GM18867 (cell line): ENCODE results near the gene CADM1.

Source experiments
- ATAC-seq: cut with Tn5 transposase; IDR thresholded peaks from one replicate; pipeline ENCODE4 v1.9.1; 2021; ENCODE audit warnings: mild to moderate bottlenecking, moderate library complexity; ENCODE audit not compliant: unreplicated experiment

CADM1 gene

DNA sequence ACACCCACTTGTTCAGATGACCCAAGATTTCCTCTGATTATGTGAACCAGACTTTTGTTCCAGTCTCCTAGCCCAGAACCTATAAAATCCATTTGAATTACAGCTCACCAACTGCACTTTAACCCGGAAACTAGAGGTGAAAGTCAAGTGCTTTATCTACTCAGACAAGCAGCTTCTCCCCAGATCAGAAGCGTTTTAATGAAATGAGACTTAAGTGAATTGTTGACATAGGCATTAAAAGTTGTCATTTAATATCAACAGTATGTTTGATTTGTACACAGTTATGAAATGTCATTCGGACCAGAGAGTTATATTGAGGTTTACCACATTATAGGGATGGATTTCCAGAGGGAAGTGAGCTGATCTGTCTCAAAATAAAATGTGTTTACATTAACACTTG lies 52.0 kb downstream of the CADM1 start:
- no peak for ATAC-seq

DNA sequence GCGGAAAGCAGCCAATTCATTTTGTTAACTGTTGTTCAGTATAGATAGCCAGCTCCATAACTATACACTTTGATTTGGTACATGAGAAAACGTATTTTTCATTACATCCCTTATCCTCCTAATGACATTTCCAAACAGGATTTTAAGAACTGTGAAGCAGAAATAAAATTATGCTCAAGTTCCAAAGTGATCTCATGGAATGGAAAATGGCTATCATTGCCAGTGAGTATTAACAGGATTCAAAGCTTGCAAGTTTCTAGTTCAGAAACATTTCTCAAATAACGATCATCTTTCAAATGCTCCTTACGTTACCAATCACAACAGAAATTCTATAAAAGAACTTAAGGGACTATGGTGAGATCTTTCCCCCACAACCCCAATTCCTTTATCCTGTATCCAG lies 53.7 kb downstream of the CADM1 start:
- ATAC-seq, result no peak

DNA sequence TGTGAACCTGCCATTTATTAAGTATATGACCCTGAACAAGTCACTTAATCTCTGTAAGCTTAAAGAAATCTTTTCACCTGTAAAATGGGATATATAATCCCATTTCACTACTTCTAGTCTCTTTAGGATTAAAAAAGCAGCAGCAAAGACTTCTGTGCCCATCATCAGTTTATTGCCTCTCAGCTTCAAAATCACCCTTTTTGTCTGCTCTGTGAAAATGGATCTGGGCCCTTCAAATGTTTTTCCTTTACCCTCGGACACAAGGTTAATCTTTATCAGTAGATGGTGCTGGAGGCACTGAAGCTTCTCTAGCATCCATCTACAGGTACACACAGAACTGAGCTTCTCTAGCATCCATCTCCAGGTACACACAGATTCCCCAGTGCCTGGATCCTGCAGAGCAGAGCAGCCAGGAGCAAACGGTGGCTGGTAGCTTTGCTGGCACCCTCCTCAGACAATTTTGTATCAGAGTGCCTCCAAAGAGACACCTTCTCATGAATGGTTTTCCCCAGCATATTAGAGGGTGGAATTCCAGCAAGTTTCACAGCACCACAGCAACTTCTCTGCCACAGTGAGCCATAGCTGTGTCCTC lies 56.8 kb downstream of the CADM1 start:
- no peak for ATAC-seq

DNA sequence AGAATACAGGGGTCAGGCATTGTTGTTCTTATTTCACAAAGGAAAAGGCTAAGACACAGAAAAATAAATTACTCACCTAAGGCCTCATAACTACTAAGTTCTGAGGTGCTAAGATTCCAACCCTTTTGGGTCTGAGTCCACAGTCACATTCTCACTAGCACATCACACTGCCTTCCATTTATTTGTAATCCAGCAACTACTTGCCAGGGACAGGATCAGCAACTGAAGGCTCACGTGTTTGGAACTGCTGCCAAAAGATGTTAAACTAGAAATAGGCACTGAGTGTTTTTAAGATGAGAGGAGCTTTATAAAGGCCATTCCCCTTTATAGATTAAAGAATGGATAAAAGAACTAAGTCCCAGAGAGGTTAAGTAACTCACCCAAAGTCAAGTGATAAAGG lies 58.0 kb downstream of the CADM1 start:
- ATAC-seq, result no peak

DNA sequence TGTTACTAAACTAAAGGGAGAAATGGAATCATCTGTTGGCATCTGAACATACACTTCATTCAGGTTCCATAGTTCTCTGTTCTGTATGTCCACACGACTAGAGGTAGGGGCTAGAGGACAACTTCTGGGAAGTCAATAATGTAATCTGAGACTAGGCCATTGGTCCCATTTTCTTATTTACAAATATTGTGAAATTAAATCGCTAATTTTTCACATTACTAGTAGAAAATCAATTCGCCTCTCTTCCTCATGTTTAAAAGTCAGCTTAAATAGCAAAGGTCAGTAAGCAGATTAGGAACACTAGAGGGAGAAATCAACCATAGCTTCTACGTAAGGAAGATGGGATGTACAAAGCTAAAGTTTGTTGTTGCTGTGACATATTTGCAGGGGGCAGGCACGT lies 59.7 kb downstream of the CADM1 start:
- ATAC-seq, result no peak

DNA sequence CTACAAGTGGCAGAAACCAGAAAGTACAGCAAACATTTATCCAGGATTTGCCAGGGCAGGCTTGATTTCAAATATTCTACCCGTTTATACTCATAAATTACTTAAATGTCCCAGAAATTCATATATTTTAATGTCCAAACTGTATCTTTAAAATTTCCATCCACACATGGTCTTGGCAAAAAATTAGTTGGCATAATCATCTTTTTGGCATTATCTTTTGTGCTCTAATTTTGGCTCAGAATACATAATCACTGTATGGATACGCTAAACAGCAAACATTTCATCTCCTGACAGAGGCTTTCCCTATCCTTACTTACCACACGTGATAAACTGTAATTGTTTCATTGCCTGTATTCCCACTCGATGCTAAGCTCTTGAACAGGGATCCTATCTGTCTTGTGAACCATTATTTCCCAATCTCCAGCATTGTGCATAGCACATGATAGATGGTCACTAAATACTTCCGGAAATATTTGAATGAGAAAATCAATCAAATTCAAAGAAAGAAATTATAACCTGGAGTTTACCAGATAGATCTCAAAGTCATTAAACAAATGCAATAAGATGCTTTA lies 64.2 kb downstream of the CADM1 start:
- no peak for ATAC-seq

DNA sequence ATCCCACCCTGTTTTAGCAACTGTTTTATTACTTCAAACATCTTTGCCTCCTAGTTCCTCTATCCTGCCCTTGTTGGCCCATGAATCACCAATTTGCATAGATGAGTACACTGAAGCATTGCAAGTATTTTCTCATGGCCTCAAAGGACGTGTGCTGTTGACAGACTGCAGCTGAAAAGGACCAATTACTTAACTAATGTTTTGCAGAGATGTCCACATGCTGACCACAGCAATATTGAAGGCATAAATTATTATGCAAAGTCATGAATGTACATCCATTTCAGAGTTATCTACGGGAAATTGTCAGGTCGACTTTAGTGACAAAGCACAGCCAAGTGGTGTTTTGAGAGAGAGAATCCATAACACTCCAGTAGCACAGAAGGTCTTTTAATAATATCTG lies 64.8 kb downstream of the CADM1 start:
- ATAC-seq, result no peak

DNA sequence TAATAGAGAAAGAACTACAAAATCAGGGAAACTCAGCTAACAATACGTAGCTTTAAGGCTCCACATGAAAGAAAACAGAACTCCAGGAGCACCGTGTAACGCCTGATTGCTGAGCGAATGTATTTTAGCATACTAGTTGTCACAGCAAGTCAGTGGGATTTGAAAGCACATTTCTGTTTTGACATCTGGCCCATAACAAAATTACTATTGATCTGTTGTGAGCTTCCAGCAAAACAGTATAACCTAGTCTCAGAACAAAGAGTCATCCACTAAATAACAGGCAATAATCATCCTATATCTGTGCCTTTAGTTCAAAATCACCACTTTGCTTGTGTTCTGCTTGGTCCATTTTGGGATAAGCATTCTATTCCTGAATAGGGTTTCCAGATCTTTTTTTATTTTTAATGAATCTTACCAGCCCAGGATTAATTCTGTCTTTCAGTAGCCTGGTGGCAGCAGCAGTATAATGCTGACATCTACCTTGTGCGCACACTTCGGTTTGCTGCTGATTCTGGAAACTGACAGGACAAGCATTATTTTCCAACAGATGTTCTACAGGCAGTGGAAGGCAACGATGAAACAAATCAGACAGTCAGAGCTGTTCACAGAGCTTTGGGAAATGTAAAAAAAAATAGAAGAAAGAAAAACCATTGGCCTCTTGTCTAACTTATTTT lies 66.2 kb downstream of the CADM1 start:
- ATAC-seq, result no peak

DNA sequence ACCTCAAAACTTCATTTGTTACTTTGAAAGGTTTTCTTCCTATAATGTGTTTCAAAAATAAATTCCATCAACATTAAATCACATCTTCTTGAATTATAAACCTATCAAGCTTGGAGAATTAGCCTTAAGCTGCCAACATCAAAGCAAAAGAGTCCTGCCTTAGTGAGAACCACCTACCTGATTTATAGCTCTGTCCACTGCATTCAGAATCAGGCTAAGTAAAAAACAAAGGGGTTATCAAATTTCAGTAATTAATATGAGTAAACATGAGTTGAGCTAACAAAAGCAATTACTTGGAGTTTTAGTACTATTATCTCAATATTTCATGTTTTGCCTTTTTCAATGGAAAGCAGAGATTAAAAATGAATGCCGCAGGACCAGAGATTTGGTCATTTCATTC lies 73.9 kb downstream of the CADM1 start:
- ATAC-seq, result no peak

DNA sequence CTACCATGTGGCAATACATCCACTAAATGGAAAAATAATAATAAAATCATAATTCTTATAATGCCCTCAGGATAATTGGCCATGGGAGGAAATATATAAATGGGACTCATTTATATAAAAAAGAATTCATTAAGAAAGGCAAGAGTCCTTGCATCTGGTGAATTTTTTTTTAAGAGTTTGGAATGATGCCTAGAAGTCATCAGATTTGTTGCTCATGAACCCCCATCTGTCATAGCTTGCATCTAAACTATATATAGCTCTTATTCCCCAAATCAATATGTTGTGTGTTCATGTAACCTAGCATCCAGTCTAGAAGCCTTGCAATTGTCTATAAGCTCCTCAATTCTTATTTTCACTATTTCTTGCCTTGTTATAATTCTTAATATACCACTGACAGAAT lies 75.9 kb downstream of the CADM1 start:
- no peak for ATAC-seq

DNA sequence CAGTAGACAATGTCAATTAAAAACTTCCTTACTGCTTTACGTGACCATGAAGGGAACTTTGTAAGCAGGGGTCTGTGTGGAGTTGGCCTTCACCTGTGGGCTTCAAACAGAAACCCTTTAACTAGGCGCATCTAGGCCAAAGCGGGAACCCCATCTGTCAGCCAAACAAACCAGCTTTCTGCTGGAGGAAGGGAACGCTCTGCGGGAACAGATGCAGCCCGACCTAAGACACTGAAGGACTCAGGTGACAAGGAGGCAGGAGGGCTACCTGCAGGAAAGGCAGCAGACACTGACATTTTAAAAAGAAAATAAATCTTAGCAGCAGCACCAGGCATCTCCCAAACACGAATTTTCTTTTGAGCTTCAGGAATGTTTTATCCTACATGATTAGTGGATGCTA lies 78.4 kb downstream of the CADM1 start:
- ATAC-seq, result no peak

DNA sequence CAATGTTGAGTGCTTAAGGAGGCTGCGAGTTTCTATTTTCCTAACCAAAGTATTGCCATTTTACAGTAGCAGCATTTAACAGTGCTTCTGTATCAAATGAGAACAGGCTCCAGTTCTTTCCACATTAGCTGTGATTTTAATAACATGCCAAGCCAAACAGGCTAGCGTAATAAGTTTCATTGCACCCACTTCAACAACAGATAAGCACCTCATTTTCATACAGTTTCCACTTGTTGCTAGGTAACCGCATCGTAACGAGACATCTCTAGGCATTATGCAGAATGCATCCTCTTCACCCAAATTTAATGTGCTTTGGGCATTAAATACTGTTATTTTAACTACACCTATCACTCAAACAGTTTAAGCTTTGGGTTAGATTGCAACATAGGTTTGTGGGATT lies 79.0 kb downstream of the CADM1 start:
- no peak for ATAC-seq

DNA sequence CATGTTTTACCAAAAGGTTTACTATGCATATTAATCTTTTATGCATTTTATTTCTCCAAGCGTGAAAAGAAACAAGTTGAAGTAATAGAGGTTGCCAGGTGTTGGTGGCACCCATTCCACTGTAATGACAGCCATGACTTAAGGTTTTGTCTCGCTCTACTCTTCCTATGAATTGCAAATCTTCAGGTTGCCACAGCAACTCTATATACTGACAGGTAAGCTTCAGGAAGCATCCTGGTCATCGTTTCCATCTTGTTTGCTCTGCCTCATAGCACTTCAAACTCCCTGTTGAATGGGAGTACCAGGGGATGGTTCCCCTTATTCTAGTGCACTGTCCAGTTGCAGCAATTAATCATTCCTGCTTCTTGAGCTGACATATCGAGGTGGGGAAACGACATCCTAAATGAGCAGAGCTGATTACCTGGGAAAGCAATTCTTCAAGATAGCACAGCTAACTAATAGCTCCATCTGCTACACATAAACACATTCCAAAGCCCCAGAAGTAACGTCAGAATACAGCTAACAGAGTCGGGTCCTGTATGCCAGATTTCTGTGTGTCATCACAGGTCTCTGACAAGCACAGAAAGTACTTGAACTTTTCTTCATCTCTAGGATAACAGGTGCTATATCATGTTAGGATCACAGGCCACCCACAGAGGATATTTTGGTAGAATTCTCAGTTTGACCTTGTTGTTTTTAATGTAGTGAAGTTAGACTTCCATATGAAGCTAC lies 80.3 kb downstream of the CADM1 start:
- ATAC-seq, result no peak

DNA sequence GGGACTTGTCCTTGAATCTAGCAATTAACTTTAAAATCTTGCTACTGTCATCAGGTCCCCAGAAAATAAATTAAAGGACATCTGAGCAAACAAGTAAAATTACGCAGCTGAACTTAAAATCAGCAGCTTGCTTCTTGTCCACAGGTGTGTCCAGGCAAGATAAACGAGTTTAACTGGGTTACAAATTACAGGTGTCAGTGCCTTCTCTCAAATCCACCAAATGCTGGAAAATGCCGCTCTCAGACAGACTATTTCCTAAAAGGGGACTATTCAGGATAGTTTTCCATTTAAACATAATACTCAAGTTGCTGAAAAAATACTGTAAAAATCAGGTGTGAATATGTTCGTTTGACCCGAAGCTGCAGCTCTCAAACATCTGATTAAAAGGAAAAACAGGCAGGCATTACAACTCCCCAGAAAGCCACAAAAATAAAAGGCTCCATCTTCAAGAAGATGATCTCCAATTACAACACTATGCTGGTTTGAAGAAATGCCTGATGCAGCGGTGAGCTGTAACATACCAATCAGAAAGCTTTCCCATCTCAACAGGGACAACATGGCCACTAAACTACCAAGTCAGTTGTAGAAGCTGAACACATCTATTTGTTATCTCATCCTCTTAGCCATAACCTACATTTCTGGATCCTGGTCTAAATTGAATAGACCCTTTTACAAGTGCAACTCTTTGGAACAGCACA lies 82.1 kb downstream of the CADM1 start:
- no peak for ATAC-seq

DNA sequence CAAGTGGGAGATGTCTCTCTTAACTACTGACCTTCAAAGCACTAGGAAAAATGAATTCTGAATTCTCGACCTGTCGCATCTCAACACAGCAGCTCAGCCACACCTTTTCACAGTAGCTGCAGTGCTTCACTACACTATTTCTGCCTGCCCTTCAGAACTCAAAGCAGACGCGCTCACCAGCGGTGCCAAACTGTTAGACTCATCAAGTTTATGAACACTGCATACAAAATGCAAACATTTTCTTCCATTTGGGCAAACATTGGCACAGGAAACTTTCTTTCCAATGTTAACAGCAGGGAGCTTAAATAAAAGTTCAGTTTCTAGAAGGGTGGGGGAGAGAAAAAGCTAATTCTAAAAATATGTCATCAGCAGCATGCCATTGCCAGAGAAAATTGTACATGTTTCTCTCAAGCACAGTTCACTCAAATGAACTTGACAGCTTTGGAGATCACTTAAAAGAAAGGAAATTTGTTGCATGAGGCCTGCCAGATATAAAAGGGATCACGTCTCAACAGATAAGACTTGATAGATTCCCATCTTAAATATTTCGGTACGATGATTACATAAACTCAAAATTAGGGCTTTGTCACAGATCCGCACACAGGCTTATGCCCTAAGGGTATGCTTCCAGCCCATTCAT lies 82.7 kb downstream of the CADM1 start:
- no peak for ATAC-seq

DNA sequence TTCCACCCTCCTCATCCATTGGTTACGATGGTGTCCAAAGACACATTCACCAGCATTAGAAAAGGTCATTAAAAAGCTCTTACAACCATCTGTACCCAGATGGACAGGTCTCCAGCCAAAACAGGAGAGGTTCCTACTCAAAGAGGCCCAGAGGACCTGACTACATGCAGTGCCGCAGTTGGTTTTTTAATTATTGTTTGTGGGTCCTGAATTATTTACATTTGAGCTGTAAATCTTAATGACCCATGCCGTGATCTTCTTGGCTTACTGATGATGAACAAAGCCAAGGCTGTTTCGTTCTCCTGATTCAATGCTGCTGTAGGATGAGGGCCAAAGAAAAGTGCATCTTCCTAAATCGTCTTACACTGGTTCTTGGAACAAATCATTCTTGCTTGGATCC lies 83.7 kb downstream of the CADM1 start:
- no peak for ATAC-seq

DNA sequence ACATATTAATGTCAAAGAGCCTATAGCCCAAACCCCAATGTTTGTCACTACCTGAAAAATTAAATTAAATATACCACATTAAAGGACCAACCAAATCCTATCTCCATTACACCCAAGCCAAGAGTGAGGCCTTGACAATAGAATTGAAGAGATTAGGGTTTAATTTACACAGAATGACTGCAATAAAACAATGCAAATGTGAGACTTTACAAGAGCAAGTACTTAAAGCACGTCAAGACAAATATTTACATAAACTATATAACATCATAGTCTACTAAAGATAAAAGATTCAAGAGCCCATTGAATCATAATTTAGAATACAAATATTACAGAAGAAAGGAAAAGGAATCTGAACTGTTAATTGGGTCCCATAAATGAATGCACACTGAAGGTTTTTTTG lies 85.6 kb downstream of the CADM1 start:
- no peak for ATAC-seq

DNA sequence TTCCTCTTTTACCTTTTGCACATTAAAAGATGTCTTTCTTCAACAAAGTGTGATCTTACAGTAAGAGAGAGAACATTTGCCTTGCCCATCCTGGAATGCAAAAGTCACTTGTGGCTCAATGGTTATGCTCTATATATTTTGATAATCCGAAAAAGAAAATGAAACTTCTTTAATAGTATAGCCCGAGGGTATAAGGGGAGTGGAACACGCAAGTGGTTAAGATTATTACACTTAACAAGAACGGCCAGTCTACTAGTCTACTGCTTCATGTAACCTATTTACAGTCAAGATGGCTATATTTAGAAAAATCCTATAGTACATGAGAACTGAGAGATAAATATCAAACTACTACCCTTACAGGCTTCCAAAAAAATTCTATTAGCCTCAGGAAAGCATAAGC lies 86.1 kb downstream of the CADM1 start:
- ATAC-seq, result no peak

DNA sequence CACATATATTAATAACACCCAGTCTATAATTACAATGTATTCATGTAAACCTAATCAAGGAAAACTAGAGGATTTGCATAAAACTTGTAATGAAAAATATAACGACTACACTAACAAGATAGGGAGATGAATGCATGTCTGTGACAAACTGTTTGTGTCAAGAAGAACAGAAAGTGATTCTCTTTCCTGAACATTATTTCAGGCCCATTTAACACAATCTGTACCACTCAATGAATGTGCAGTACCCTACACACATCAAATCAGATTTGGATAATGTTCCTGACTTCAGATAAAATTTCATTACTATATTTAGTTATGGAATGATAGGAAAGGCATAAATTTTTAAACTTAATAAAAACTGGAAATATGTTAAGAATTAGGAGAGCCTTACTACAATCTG lies 93.1 kb downstream of the CADM1 start:
- no peak for ATAC-seq

DNA sequence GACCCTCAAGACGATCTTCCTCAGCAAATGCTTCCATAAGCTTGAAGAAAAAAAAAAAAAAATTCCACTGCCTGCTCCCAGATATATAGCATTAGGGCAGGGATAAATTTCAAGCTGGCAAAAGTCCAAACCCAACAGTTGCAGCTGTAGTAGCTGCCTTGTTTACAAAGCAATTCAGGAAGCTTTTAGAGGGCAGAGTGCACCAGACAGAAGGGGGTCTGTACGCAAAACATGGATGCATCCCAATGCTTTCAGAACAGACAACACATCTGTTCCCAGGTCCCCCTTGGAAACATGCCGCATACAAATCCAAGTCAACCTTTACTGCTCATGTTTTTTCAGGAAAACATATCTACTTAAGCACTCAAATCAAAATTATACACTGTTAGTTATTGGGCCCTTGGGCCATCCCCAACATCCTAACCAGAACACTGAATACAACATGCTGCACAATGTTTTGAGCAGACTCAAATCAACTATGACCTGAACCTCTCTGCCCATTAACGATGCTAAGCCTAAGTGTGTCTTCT lies 94.5 kb downstream of the CADM1 start:
- ATAC-seq, result no peak
